HepG2 (cell line): ENCODE results near the gene DDX59. TPM values are rescaled to one million over a fixed set of nuclear protein-coding genes. Genes with fewer than 3 reads are reported as not detected.
A peak's percentile ranks its signal among the peaks of the same experiment; 100 is the strongest.

ENCODE experiments used
- CHD2 ChIP-seq: IDR thresholded peaks from 2 replicates; pipeline ENCODE4 v1.6.1; 2011; ENCODE audit warnings: low read depth, low read length, improper control_type of control experiment
- GTF3A ChIP-seq: sonication (generic); formaldehyde crosslinking; conservative IDR thresholded peaks from 2 replicates; pipeline ENCODE4 v1.4.0; 2020; ENCODE audit warnings: mild to moderate bottlenecking, missing genetic modification reagents
- GZF1 ChIP-seq: sonication (generic); formaldehyde crosslinking; IDR thresholded peaks from 2 replicates; pipeline ENCODE4 v1.5.1; 2020; ENCODE audit warnings: mild to moderate bottlenecking, missing genetic modification reagents
- HDAC6 ChIP-seq: fragments of 200-600 bp; sonication (generic); IDR thresholded peaks from 2 replicates; pipeline ENCODE4 v1.7.0; 2017; ENCODE audit warnings: mild to moderate bottlenecking, antibody characterized with exemption, low read length, low read depth
- HNRNPL ChIP-seq: fragments of 200-400 bp; formaldehyde crosslinking; IDR thresholded peaks from 2 replicates; pipeline ENCODE4 v1.6.1; 2017; ENCODE audit warnings: mild to moderate bottlenecking, low read depth, low read length
- JARID2 ChIP-seq: sonication (generic); formaldehyde crosslinking; IDR thresholded peaks from 2 replicates; pipeline ENCODE4 v1.8.1; 2023; ENCODE audit warnings: missing genetic modification reagents, inconsistent platforms; ENCODE audit not compliant: insufficient replicate concordance
- KDM2A ChIP-seq: sonication (generic); formaldehyde crosslinking; IDR thresholded peaks from 2 replicates; pipeline ENCODE4 v1.4.0; 2020; ENCODE audit warnings: low read depth, missing genetic modification reagents, borderline replicate concordance
- KMT2B ChIP-seq: IDR thresholded peaks from 2 replicates; pipeline ENCODE4 v1.6.1; 2016; ENCODE audit warnings: missing genetic modification reagents, missing compliant biosample characterization
- LCORL ChIP-seq, 2 experiments: fragments of 450-650 bp in 1 of 2; sonication (generic) in 1 of 2; formaldehyde crosslinking in 1 of 2; IDR thresholded peaks; 2 replicates each; pipeline versions ENCODE4 v1.5.0 to v1.6.1; 2017 to 2020; ENCODE audit warnings: antibody characterized with exemption in 1 of 2, missing genetic modification reagents in 1 of 2
- MXD4 ChIP-seq: IDR thresholded peaks from 2 replicates; pipeline ENCODE4 v1.6.1; 2016; ENCODE audit warnings: mild to moderate bottlenecking, missing biosample characterization, missing genetic modification reagents
- PHB2 ChIP-seq: fragments of 450-650 bp; IDR thresholded peaks from 2 replicates; pipeline ENCODE4 v1.6.1; 2018; ENCODE audit not compliant: partially characterized antibody
- POLR2AphosphoS5 ChIP-seq: IDR thresholded peaks from 2 replicates; pipeline ENCODE4 v1.6.1; 2012; ENCODE audit warnings: low read depth, low read length
- RAD51 ChIP-seq: fragments of 450-650 bp; IDR thresholded peaks from 2 replicates; pipeline ENCODE4 v1.6.1; 2016; ENCODE audit warnings: borderline replicate concordance
- SP4 ChIP-seq: sonication (generic); formaldehyde crosslinking; IDR thresholded peaks from 2 replicates; pipeline ENCODE4 v1.8.1; 2023; ENCODE audit warnings: mild to moderate bottlenecking, missing genetic modification reagents
- WIZ ChIP-seq: sonication (generic); formaldehyde crosslinking; IDR thresholded peaks from 2 replicates; pipeline ENCODE4 v1.5.1; 2020; ENCODE audit warnings: mild to moderate bottlenecking, missing genetic modification reagents
- ZKSCAN1 ChIP-seq: fragments of 150-350 bp; IDR thresholded peaks from 2 replicates; pipeline ENCODE4 v1.6.1; 2014; ENCODE audit warnings: low read length
- ZMAT3 ChIP-seq: sonication (generic); formaldehyde crosslinking; conservative IDR thresholded peaks from 2 replicates; pipeline ENCODE4 v1.7.0; 2021; ENCODE audit warnings: missing genetic modification reagents
- ZNF251 ChIP-seq: sonication (generic); formaldehyde crosslinking; IDR thresholded peaks from 2 replicates; pipeline ENCODE4 v1.9.0; 2021; ENCODE audit warnings: mild to moderate bottlenecking, missing genetic modification reagents
- ZNF282 ChIP-seq: fragments of 450-650 bp; IDR thresholded peaks from 2 replicates; pipeline ENCODE4 v1.6.1; 2018; ENCODE audit not compliant: partially characterized antibody
- ZNF3 ChIP-seq: IDR thresholded peaks from 2 replicates; pipeline ENCODE4 v1.7.0; 2017; ENCODE audit warnings: inconsistent platforms
- ZNF652 ChIP-seq: IDR thresholded peaks from 2 replicates; pipeline ENCODE4 v1.6.1; 2016; ENCODE audit warnings: low read depth, borderline replicate concordance
- ZNF672 ChIP-seq: sonication (generic); formaldehyde crosslinking; IDR thresholded peaks from 2 replicates; pipeline ENCODE4 v1.8.1; 2022; ENCODE audit warnings: missing genetic modification reagents
- ZNF768 ChIP-seq: sonication (generic); formaldehyde crosslinking; IDR thresholded peaks from 2 replicates; pipeline ENCODE4 v1.4.0; 2020; ENCODE audit warnings: missing genetic modification reagents
- polyA plus RNA-seq, 8 experiments: library from polyadenylated mRNA; depleted of rRNA in 3 of 8; stranded (reverse) in 7 of 8; unstranded in 1 of 8; fragments of >200 nt; fragmentation: Illumina TruSeq in 4 of 8; extraction: Trizol in 4 of 8; gene quantifications; 2 replicates each; pipeline versions ENCODE4 v1.2.1 to v1.2.3, GENCODE V29; 2011 to 2016; ENCODE audit warnings: low read depth in 4 of 8, missing spikeins in 1 of 8, mixed read lengths in 1 of 8; ENCODE audit not compliant: insufficient read depth in 1 of 8
- total RNA-seq, 5 experiments: library from RNA; depleted of rRNA; stranded (reverse); fragments of >200 nt; fragmentation: Illumina TruSeq; extraction: Trizol; gene quantifications; 2 replicates each; pipeline ENCODE4 v1.2.3, GENCODE V29; 2016; ENCODE audit warnings: low read depth in 1 of 5
- TF ChIP-seq, protein P1 (sequence below): sonication (generic); formaldehyde crosslinking; IDR thresholded peaks from 2 replicates; pipeline ENCODE4 v1.4.0; 2020; ENCODE audit warnings: mild to moderate bottlenecking, missing genetic modification reagents, borderline replicate concordance
- TF ChIP-seq, protein P2 (sequence below): sonication (generic); formaldehyde crosslinking; IDR thresholded peaks from 2 replicates; pipeline ENCODE4 v1.5.0; 2020; ENCODE audit warnings: mild to moderate bottlenecking, missing genetic modification reagents, borderline replicate concordance
- TF ChIP-seq, protein P3 (sequence below): sonication (generic); formaldehyde crosslinking; IDR thresholded peaks from 2 replicates; pipeline ENCODE4 v1.4.0; 2020; ENCODE audit warnings: missing genetic modification reagents, borderline replicate concordance

DDX59 gene
- total and polyA plus RNA-seq, 2 of the 13 experiments (the other 11 are each of a cell fraction or from before 2014, with no cell fraction given), result 12.1 to 14.8 TPM

DNA sequence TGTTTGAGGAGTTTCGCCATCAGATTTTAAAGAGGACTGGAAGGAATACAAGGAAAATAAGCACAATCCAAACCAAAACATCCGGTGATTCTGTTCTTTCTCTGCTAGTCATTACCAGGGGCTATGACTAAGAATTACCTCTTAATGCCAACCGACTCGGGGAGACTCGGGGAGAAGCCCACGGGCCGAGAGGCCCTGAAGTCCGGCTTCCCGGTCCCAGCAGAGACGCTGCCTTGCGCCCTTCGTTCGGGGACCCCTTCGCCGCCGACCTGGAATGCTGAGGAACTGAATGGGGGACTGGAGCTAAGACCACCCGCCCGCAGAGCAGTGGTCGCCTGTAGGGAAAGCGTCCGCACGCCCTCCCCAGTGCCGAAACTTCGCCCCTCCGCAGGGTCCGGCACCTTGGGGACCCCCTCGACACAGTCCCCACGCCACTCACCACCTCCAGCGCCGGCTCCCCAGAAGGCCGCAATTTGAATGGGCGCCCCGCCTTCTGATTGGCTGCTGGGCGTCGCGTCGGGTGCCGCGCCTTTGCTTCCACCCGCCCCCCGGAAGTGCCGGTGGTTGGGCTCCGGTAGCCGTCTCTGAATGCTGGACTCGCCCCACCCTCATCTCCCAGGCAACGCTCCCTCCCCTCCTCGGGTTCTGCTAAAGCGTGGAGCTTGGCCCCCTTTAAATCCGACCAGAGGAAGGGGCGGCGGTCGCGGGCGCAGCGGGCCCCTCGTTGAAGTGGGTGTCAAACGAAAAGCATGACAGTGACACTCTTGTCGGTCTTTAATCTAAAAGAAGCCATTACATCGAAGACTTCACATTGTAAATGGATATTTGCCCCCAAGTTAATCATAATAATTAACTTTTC, 49.2 kb downstream of the DDX59 start, which contains the start of gene KIF14 (continued):
- TF ChIP-seq, protein P1, sequence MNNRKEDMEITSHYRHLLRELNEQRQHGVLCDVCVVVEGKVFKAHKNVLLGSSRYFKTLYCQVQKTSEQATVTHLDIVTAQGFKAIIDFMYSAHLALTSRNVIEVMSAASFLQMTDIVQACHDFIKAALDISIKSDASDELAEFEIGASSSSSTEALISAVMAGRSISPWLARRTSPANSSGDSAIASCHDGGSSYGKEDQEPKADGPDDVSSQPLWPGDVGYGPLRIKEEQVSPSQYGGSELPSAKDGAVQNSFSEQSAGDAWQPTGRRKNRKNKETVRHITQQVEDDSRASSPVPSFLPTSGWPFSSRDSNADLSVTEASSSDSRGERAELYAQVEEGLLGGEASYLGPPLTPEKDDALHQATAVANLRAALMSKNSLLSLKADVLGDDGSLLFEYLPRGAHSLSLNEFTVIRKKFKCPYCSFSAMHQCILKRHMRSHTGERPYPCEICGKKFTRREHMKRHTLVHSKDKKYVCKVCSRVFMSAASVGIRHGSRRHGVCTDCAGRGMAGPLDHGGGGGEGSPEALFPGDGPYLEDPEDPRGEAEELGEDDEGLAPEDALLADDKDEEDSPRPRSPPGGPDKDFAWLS (CRISPR knock-in tag), result no peak
- TF ChIP-seq, protein P2, sequence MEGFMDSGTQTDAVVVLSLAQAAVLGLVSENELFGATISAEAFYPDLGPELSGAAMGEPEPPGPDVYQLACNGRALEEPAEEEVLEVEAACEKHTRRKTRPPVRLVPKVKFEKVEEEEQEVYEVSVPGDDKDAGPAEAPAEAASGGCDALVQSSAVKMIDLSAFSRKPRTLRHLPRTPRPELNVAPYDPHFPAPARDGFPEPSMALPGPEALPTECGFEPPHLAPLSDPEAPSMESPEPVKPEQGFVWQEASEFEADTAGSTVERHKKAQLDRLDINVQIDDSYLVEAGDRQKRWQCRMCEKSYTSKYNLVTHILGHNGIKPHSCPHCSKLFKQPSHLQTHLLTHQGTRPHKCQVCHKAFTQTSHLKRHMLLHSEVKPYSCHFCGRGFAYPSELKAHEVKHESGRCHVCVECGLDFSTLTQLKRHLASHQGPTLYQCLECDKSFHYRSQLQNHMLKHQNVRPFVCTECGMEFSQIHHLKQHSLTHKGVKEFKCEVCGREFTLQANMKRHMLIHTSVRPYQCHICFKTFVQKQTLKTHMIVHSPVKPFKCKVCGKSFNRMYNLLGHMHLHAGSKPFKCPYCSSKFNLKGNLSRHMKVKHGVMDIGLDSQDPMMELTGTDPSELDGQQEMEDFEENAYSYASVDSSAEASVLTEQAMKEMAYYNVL (CRISPR knock-in tag), result no peak
- TF ChIP-seq ZNF3 (no peak), MXD4 (CRISPR knock-in tag) (no peak; the same call in 1 of the 2 replicates), JARID2 (CRISPR knock-in tag) (no peak), ZNF282 (no peak), GTF3A (no peak), HNRNPL (0 out of 2 replicates have a peak, but pooled peaks have one; percentile 43), ZKSCAN1 (no peak), CHD2 (no peak; the same call in 1 of the 2 replicates), KDM2A (CRISPR knock-in tag) (peak; percentile 34; the same call in 1 of the 2 replicates), PHB2 (no peak), ZNF251 (CRISPR knock-in tag) (no peak), ZNF768 (CRISPR knock-in tag) (peak; percentile 54; the same call in 1 of the 2 replicates), ZMAT3 (no peak), ZNF652 (no peak), HDAC6 (no peak), WIZ (CRISPR knock-in tag) (no peak), LCORL (IDR thresholded peaks at IDR 0.05) (no peak), LCORL (CRISPR knock-in tag; IDR thresholded peaks at IDR 0.05) (peak; percentile 64), SP4 (CRISPR knock-in tag) (peak; percentile 88), POLR2AphosphoS5 (peak; percentile 53; the same call in 1 of the 2 replicates), GZF1 (CRISPR knock-in tag) (0 out of 2 replicates have a peak, but pooled peaks have one; percentile 72), KMT2B (peak; percentile 81), ZNF672 (CRISPR knock-in tag) (no peak), RAD51 (no peak)
- TF ChIP-seq, protein P3, sequence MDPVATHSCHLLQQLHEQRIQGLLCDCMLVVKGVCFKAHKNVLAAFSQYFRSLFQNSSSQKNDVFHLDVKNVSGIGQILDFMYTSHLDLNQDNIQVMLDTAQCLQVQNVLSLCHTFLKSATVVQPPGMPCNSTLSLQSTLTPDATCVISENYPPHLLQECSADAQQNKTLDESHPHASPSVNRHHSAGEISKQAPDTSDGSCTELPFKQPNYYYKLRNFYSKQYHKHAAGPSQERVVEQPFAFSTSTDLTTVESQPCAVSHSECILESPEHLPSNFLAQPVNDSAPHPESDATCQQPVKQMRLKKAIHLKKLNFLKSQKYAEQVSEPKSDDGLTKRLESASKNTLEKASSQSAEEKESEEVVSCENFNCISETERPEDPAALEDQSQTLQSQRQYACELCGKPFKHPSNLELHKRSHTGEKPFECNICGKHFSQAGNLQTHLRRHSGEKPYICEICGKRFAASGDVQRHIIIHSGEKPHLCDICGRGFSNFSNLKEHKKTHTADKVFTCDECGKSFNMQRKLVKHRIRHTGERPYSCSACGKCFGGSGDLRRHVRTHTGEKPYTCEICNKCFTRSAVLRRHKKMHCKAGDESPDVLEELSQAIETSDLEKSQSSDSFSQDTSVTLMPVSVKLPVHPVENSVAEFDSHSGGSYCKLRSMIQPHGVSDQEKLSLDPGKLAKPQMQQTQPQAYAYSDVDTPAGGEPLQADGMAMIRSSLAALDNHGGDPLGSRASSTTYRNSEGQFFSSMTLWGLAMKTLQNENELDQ, result no peak
